DOHH2 (cell line): ENCODE data around the gene GSG1L2.

Experiments used
- H3F3A ChIP-seq: fragments of 200-600 bp; sonication (generic), shearing (Covaris generic); 2 replicates; pipeline ENCODE4 v1.6.0; 2016; ENCODE audit warnings: antibody characterized with exemption, mild to moderate bottlenecking; ENCODE audit not compliant: control insufficient read depth, insufficient read depth
- H3K27ac ChIP-seq: fragments of 200-600 bp; sonication (generic); 2 replicates; pipeline ENCODE4 v1.5.1; 2014; ENCODE audit warnings: low read depth, mild to moderate bottlenecking, low read length, moderate library complexity
- H3K27me3 ChIP-seq: fragments of 200-600 bp; sonication (generic); 2 replicates; pipeline ENCODE4 v1.6.1; 2014; ENCODE audit warnings: mild to moderate bottlenecking, low read length, mixed read lengths; ENCODE audit not compliant: control insufficient read depth
- H3K36me3 ChIP-seq: fragments of 200-600 bp; sonication (generic); 2 replicates; pipeline ENCODE4 v1.6.1; 2014; ENCODE audit warnings: mild to moderate bottlenecking, low read length, moderate library complexity, mixed read lengths; ENCODE audit not compliant: control insufficient read depth
- H3K4me1 ChIP-seq: fragments of 200-600 bp; sonication (generic); 2 replicates; pipeline ENCODE4 v1.6.1; 2014; ENCODE audit warnings: mild to moderate bottlenecking, low read length, mixed read lengths; ENCODE audit not compliant: control insufficient read depth
- H3K4me2 ChIP-seq: fragments of 200-600 bp; sonication (generic); 2 replicates; pipeline ENCODE4 v1.6.0; 2014; ENCODE audit warnings: mild to moderate bottlenecking, low read length, moderate library complexity
- H3K4me3 ChIP-seq: fragments of 200-600 bp; sonication (generic); 2 replicates; pipeline ENCODE4 v1.5.1; 2014; ENCODE audit warnings: mild to moderate bottlenecking, low read length, mixed read lengths
- H3K79me2 ChIP-seq: fragments of 200-600 bp; sonication (generic); 2 replicates; pipeline ENCODE4 v1.6.1; 2014; ENCODE audit warnings: mild to moderate bottlenecking, low read length, mixed read lengths; ENCODE audit not compliant: control insufficient read depth
- H3K9me2 ChIP-seq: fragments of 200-600 bp; sonication (generic); replicated peaks from 2 replicates; pipeline ENCODE4 v1.6.1; 2014; ENCODE audit warnings: mild to moderate bottlenecking, low read length, mixed read lengths; ENCODE audit not compliant: control insufficient read depth
- H3K9me3 ChIP-seq: fragments of 200-600 bp; sonication (generic); 2 replicates; pipeline ENCODE4 v1.6.1; 2014; ENCODE audit warnings: antibody characterized with exemption, low read length, mixed read lengths; ENCODE audit not compliant: control insufficient read depth, insufficient read depth
- H4K20me1 ChIP-seq: fragments of 200-600 bp; sonication (generic); 2 replicates; pipeline ENCODE4 v1.6.0; 2014; ENCODE audit warnings: low read depth, mild to moderate bottlenecking, antibody characterized with exemption, low read length, moderate library complexity; ENCODE audit not compliant: control insufficient read depth, insufficient read depth
- CTCF ChIP-seq: fragments of 200-600 bp; sonication (generic); IDR thresholded peaks from one replicate; pipeline ENCODE4 v1.5.1; 2014; ENCODE audit warnings: antibody characterized with exemption, mild to moderate bottlenecking, low read depth, low read length; ENCODE audit not compliant: poor library complexity, severe bottlenecking
- EZH2phosphoT487 ChIP-seq: fragments of 200-600 bp; sonication (generic); IDR thresholded peaks from 2 replicates; pipeline ENCODE4 v1.6.1; 2017; ENCODE audit warnings: borderline replicate concordance, mild to moderate bottlenecking, antibody characterized with exemption, low read length, moderate library complexity, mixed read lengths

The GSG1L2 gene

DNA sequence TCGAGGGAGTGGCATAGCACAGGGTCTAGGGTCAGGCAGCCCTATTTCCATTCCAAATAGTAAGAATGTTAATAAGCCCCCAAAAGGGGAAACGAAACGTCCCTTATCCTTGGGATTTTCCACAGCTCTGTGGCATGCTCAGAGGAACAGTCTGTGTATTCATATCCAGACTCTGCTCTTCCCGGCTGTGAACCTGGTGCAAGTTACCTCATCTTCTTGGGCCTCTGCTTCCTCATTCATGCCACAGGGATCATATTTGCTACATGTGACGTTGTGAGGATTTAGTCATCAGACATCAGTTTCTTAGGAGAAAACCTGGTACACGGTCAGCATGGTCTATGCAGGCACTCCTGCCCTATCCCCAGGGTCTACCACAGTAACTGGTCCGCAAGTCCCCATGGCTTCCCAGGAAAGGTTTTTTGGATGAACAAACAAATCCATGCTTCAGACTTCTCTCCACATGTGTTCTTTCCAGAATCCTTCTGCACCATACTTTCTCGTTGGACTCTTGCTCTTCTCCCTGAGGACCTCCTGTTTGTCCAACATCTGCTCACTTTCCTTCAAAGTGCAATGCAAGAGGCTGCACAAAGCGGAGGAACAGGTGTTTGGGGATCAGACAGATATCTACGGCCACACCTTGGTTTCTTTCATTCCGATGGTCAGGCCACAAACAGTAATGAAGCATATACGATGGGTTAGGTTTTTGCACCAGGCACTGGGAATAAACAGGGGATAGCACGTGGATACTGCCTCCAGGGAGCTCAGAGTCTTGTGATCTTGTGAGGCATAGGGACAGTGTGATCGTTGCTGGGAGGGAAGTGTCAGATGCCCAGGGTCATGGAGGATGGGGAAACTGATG lies 21.5 kb upstream of the GSG1L2 start:
- no peaks in the 10 kb centered on the region for H3K4me1 ChIP-seq
- H4K20me1 ChIP-seq = no peaks in the 10 kb centered on the region
- no peaks in the 10 kb centered on the region for H3F3A ChIP-seq
- no peaks in the 10 kb centered on the region for H3K36me3 ChIP-seq
- no peak for TF ChIP-seq CTCF
- no peaks in the 10 kb centered on the region for H3K79me2 ChIP-seq
- no peak overlapping the region for H3K4me2 ChIP-seq
- H3K9me3 ChIP-seq = no peaks in the 10 kb centered on the region
- no peaks in the 10 kb centered on the region for H3K9me2 ChIP-seq
- H3K27me3 ChIP-seq = no peaks in the 10 kb centered on the region
- H3K27ac ChIP-seq = no peak overlapping the region
- no peak overlapping the region for H3K4me3 ChIP-seq

DNA sequence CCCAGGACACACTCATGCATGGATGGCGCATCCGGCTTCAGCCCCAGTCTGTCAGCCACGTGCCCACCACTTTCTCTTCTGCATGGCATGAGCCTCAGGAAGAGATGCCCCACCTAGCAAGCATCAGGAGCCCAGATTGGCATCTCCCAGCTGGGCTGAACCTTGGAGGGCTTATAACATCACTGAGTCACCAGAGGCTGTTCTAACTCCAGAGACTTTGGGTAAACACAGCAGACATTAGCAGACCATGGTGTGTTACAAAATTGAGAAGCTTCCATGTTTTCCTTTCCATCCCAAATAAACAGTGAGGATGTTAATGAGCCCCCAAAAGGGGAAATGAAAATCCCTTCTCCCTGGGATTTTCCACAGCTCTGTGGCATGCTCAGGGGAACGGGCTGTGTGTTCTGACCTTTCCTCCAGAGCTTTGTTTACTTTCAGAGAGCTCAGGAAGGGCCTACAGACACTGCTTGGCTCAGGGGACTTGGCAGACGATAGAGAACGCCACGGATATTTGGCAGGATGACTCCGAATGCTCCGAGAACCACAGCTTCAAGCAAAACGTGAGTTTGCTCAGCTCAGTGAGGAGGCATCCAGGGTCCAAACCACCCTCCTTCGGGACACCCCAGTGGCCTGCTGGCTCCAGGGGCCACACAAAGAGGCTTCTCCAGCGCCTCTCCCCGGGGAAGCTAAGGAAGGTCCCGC lies 20.3 kb upstream of the GSG1L2 start:
- Histone ChIP-seq H3K36me3 (no peaks in the 10 kb centered on the region), H3K4me1 (no peaks in the 10 kb centered on the region), H3K27me3 (no peaks in the 10 kb centered on the region), H3K4me3 (no peak overlapping the region), H3K4me2 (no peak overlapping the region), H3K27ac (no peak overlapping the region), H3K9me3 (no peaks in the 10 kb centered on the region), H3F3A (no peaks in the 10 kb centered on the region), H3K9me2 (no peaks in the 10 kb centered on the region), H3K79me2 (no peaks in the 10 kb centered on the region), H4K20me1 (no peaks in the 10 kb centered on the region)
- TF ChIP-seq EZH2phosphoT487 = no peak
- TF ChIP-seq CTCF = no peak

GRCh38 chr17:9839433-9839832 lies 17.6 kb upstream of the GSG1L2 start:
- no peaks in the 10 kb centered on the region for H3K9me3 ChIP-seq
- no peaks in the 10 kb centered on the region for H3K9me2 ChIP-seq
- H4K20me1 ChIP-seq = no peaks in the 10 kb centered on the region
- H3K4me1 ChIP-seq = no peaks in the 10 kb centered on the region
- H3K4me2 ChIP-seq = no peak overlapping the region
- no peak overlapping the region for H3K4me3 ChIP-seq
- H3F3A ChIP-seq = no peaks in the 10 kb centered on the region
- TF ChIP-seq CTCF (no peak), EZH2phosphoT487 (no peak)
- H3K79me2 ChIP-seq = no peaks in the 10 kb centered on the region
- H3K27me3 ChIP-seq = no peaks in the 10 kb centered on the region
- no peak overlapping the region for H3K27ac ChIP-seq
- H3K36me3 ChIP-seq = no peaks in the 10 kb centered on the region
